Heart left ventricle (tissue), 13 donors: ENCODE results near the gene SPAG9.

Source experiments
- CTCF ChIP-seq, 12 donors: fragments of 200-600 bp; sonication (generic) in 4 of 12; IDR thresholded peaks; one replicate each; pipeline versions ENCODE4 v1.5.0 to v1.8.0; 2018 to 2022; ENCODE audit warnings: antibody characterized with exemption in 12 of 12, mild to moderate bottlenecking in 5 of 12
- POLR2A ChIP-seq, 2 donors: fragments of 450-650 bp; IDR thresholded peaks; one replicate each; pipeline ENCODE4 v1.6.1; 2017; ENCODE audit warnings: antibody characterized with exemption in 2 of 2, mild to moderate bottlenecking in 2 of 2, moderate library complexity in 2 of 2
- donor health status: ischemic (EF 13 %, LVEDD 7.1; RV severe dilation, severe dysfunction).
- donor health status: DM: no; HTN: yes; CAD: no.
- donor health status: DM: no; HTN: no; CAD: no.
- donor health status: ischemic (EF 25% LVEDD 6.9; RV normal size, moderate dysfunction).
- donor health status: ischemic (EF 25% LVEDD 5.7; RV mildly dilated, moderate dysfunction).
- donor health status: ischemic (EF 35%, LVEDD 5.7; RV mildly dilated, moderate dysfunction).
- donor health status: nonischemic (EF 11% LVEDD 7.7; RV severe dilation, severe dysfunction).
- donor health status: DM: yes; HTN: yes; CAD: no.
- donor health status: PGD.
- donor health status: ischemic (EF 29% LVEDD 5.4; RV normal size, mild dysfunction).
- donor health status: nonischemic (EF 23%, LVEDD 6.1; RV moderate dilation, normal function).

GRCh38 chr17:51152766-51153209 is 32.1 kb upstream of the SPAG9 start:
- TF ChIP-seq POLR2A (IDR thresholded peaks at IDR 0.05) = no peak
- no peak for TF ChIP-seq CTCF (IDR thresholded peaks at IDR 0.05)
